Neural progenitor cell (in vitro differentiated cells): ENCODE data around the gene NCKAP5.

ENCODE experiments used
- CTCF ChIP-seq: fragments of 200-600 bp; sonication (generic); IDR thresholded peaks from 2 replicates; pipeline ENCODE4 v1.5.1; 2017; ENCODE audit warnings: antibody characterized with exemption, mild to moderate bottlenecking
- EZH2 ChIP-seq: fragments of 200-600 bp; sonication (generic); IDR thresholded peaks from 2 replicates; pipeline ENCODE4 v1.6.1; 2017; ENCODE audit warnings: antibody characterized with exemption, mild to moderate bottlenecking, moderate library complexity
- EZH2phosphoT487 ChIP-seq: fragments of 200-600 bp; sonication (generic); IDR thresholded peaks from 2 replicates; pipeline ENCODE4 v1.6.1; 2017; ENCODE audit warnings: antibody characterized with exemption

GRCh38 chr2:133362061-133362476 is 206.2 kb downstream of the NCKAP5 start:
- TF ChIP-seq CTCF (no peak), EZH2 (no peak), EZH2phosphoT487 (no peak)
